ENCODE data around the gene TBC1D1.

DNA sequence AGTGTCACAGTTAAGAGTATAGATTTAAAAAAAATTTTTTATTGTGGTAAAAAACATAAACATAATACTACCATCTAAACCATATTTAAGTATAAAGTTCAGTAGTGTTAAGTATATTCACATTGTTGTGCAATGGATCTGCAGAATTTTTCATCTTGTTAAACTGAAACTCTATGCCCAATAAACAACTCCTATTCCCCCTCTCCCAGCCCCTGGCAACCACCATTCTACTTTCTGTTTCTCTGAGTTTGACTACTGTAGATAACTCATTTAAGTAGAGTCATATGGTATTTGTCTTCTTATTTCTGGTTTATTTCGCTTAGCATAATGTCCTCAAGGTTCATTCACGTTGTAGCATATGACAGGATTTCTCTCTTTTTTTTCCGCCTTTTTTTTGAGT, 181.7 kb downstream of the TBC1D1 start:
- TF ChIP-seq, protein P1, sequence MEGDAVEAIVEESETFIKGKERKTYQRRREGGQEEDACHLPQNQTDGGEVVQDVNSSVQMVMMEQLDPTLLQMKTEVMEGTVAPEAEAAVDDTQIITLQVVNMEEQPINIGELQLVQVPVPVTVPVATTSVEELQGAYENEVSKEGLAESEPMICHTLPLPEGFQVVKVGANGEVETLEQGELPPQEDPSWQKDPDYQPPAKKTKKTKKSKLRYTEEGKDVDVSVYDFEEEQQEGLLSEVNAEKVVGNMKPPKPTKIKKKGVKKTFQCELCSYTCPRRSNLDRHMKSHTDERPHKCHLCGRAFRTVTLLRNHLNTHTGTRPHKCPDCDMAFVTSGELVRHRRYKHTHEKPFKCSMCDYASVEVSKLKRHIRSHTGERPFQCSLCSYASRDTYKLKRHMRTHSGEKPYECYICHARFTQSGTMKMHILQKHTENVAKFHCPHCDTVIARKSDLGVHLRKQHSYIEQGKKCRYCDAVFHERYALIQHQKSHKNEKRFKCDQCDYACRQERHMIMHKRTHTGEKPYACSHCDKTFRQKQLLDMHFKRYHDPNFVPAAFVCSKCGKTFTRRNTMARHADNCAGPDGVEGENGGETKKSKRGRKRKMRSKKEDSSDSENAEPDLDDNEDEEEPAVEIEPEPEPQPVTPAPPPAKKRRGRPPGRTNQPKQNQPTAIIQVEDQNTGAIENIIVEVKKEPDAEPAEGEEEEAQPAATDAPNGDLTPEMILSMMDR (conservative IDR thresholded peaks at IDR 0.05 in 1 of 2, IDR thresholded peaks at IDR 0.05 in 1 of 2; ENCODE audit: low read depth in 1 of 2, low read length in 2 of 2): no peak
- TF ChIP-seq EZH2 (IDR thresholded peaks at IDR 0.05; ENCODE audit: low read length, missing control alignments): no peak
